IPS-18c (cell line): Measurements from ENCODE around the gene OR1A1.
"Not testable (repeated sequence)": the region's sequence is repeated elsewhere in the genome, so short reads cannot be mapped to it uniquely, and the experiment has no call there.

Source experiments
- H3K4me3 ChIP-seq: 2 replicates; pipeline ENCODE4 v1.7.0; 2013; ENCODE audit warnings: low read depth, mild to moderate bottlenecking, low read length, moderate library complexity; ENCODE audit not compliant: insufficient read depth
- H3K9me3 ChIP-seq: one replicate; pipeline ENCODE4 v1.6.1; 2013; ENCODE audit warnings: mild to moderate bottlenecking, low read length, moderate library complexity; ENCODE audit not compliant: control insufficient read depth, insufficient read depth

OR1A1 gene, protein sequence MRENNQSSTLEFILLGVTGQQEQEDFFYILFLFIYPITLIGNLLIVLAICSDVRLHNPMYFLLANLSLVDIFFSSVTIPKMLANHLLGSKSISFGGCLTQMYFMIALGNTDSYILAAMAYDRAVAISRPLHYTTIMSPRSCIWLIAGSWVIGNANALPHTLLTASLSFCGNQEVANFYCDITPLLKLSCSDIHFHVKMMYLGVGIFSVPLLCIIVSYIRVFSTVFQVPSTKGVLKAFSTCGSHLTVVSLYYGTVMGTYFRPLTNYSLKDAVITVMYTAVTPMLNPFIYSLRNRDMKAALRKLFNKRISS

DNA sequence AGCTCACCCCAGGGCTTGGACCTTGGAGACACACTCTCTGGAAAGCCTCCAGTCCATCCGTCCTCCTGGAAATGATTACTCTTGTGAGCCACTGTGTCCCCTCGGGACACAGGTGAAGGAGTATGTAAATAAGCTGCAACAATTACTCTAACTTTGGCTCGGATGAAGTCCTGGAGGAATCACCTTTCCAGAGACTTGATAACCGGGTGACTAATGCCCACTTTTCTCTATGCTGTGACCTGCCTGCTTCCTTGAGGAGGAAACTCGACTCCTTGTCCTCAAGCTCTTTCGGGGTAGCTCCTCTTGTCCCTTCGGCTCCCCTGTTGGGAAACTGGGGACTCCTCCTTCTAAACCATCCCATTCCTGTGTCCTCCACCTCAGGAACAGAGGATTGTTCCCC lies at the start of gene OR1A1:
Gene OR1A1, plus strand, starts transcription at position 301 of the 400 bp plus-strand sequence. CDS start 7,954 bp downstream, outside the sequence.
- Histone ChIP-seq H3K4me3 (no peak within 1 kb of the TSS), H3K9me3 (no peaks in the 10 kb centered on the region)

DNA sequence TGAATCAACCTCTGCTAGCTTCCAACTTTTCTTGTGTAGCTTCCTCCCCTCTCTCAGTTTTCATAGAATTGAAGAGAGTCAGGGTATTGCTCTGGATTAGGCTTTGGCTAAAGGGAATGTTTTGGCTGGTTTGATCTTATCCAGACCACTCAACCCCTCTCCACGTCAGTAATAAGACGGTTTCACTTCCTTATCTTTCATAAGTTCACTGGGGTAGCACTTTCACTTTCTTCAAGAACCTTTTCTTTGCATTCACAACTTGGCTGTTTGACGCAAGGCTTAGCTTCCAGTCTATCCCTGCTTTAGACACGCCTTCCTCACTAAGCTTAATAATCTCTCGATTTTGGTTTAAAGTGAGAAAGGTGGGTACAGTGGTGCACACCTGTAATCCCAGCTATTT lies 39.9 kb upstream of the OR1A1 start:
- H3K9me3 ChIP-seq = peaks cover 5% of the 10 kb centered on the region

DNA sequence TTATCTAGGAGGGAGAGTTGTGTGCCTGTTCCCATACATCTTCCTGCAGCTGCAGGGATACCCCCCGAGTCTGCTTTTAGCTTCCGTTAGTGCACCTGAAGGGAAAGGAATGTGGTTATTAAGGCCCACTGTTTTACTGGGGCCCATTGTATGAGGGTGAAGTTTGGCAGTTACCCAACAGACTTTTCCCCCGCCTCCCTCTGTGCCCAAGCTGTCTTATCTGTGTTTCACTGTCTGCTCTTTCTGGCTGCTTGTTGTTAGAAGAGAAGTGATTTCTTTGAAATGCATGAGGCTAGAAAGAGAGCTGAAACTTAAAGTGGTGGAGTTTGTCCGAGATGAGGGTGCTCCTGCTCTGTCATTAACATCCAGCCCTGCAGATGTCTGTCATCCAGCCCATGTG lies 17.5 kb upstream of the OR1A1 start:
- Histone ChIP-seq H3K4me3 (no peak overlapping the region), H3K9me3 (no peaks in the 10 kb centered on the region)

More for the DNA sequence above, 39.9 kb upstream of the OR1A1 start:
- no peak overlapping the region for H3K4me3 ChIP-seq

DNA sequence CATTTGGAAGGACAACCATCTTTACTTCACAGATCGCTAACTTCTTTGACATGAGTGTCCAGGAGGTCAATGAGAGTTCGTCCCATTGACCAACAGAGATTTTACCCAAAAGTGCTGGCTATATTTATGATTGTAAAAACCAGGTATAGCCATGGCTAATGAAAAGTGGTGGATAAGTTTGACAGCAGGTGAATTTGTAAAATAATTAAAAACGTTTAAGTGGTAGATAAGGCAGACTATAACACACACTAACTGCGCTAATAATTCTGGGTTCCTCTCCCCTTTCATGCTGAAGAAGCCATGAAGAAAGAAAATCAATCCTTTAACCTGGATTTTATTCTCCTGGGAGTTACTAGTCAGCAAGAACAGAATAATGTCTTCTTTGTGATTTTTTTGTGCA lies 10.2 kb upstream of the OR1A1 start, which contains the start of gene OR1A2:
Gene OR1A2, plus strand, starts transcription at position 301 of the 400 bp plus-strand sequence. Its CDS starts 0 bp downstream, at position 301.
- Histone ChIP-seq H3K9me3 (no peaks in the 10 kb centered on the region), H3K4me3 (no peak within 1 kb of the TSS)

DNA sequence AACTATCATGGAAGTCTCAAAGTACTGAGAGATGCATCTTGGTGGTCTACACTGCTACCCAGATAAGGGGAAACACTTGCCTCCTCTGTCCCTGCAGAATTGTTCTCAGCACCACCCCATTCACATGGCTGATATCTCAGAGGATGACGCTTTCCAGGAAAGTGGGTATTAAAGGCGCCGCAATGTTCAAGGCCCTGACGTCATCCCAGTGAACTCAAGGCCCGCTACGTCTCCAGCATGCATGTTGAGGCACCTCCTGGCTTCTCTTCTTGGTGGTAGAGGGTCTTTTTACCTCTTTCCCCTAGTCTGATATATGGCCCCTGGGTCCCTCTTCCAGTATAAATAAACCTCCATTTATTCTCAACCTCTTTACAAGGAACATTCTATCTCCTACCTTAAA lies 1.0 kb downstream of the OR1A1 start:
- H3K9me3 ChIP-seq = no peaks in the 10 kb centered on the region
- no peak overlapping the region for H3K4me3 ChIP-seq

DNA sequence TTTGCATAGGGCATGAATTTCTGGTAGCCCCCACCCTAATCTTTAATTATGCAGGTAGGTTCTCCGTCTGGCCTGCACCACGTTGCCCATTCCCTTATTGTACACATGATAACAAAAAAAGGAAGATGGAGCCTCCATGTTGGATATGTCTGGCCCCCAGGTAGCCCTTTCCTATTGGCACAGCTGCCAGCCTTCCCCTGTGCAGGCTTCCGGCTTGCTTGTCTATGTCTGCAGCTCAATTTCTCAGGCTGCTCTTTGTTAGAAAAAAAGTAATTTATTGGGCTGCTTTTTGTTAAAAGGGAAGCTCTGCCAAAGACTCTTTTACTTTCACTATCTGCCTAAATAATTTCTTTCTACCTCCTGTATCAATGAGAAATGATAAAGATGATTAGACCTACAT lies 5.5 kb downstream of the OR1A1 start:
- Histone ChIP-seq H3K4me3 (no peak overlapping the region), H3K9me3 (no peaks in the 10 kb centered on the region)

DNA sequence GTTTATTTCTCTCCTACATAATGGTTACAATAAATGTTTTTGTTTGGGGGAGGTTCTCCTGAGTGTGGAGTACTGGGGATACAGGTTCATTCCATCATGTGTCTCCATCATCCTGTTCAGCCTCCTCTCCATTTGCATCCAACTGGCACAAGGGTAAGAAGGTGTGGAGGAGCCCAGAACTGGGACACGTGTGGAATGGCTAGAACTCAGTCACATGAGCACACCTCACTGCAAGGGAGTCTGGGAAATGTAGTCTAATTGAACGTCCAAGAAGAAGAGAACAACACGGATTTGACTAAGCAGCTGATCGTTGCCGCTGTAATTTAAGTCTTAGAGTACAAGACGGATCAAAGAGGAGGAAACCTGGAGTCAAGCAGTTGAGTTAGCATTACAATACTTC lies 6.1 kb downstream of the OR1A1 start:
- Histone ChIP-seq H3K9me3 (no peaks in the 10 kb centered on the region), H3K4me3 (no peak overlapping the region)

DNA sequence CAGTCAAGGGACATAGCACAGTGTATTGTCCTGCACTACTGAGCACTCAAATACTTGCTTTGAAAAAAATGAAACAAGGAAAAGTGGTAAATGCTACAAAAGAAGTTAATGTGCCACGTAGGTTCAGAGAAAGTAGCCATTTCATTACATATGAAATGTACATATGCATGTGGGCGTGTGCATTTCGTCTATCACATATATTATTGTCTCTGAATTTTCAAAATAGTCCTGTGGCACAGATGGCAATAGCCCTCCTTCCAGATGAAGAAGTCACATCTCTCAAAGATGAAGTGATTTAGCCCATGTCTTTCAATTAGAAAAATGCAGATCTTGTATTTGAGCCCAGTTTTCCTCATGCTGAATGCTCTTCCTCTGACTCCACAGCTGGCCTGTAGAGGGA lies 12.5 kb downstream of the OR1A1 start:
- H3K4me3 ChIP-seq, H3K9me3 ChIP-seq: not testable (repeated sequence)

DNA sequence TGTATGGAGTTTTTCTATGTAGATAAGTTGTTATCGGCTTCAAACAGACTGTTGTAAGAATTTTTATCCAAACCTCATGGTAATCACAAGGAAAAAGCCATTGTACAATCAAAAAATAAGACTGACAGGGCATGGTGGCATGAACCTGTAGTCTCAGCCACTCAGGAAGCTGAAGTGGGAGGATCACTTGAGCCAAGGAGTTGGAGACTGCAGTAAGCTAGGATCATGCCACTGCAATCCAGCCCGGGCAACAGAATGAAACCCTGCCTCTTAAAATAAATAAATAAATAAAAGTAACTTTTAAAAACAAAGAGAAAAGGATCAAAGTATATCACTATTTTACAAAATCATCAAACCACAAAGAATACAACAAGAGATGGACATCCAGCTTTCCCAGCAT lies 14.4 kb downstream of the OR1A1 start:
- Histone ChIP-seq H3K4me3 (no peak overlapping the region), H3K9me3 (no peaks in the 10 kb centered on the region)

DNA sequence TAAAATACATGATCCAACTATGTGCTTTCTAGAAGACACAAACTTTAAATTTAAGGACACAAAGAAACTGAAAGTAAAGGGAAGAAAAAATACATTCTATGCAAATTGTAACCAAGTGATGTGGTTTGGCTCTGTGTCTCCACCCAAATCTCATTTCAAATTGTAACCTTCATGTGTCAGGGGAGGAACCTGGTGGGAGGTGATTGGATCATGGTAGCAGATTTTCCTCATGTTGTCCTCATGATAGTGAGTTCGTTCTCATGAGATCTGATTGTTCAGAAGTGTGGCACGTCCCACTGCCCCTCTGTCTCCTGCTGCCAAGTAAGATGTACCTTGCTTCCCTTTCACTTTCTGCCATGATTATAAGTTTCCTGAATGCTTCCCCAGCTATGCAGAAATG lies 15.0 kb downstream of the OR1A1 start:
- Histone ChIP-seq H3K9me3 (no peaks in the 10 kb centered on the region), H3K4me3 (no peak overlapping the region)

DNA sequence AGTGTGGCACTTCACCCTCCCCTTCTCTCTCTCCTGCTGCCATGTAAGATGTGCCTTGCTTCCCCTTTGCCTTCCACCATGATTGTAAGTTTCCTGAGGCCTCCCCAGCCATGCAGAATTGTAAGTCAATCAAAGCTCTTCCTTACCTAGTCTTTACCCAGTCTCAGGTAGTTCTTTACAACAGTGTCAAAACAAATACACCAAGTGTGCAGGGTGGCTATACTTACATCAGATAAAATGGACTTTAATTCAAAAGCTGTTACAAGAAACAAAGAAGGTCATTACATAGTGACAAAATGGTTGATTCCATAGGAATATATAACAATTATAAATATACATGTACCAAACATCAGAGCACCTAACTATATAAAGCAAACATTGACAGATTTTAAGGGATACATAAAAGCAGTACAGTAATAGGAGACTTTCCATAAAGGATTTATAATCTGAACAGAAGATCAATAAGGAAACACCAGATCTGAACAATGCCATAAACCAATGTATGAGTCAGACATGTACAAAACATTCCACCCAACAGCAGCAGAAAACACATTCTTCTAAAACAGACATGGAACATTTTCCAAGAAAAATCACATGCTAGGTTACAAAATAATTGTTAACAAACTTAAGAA lies 17.4 kb downstream of the OR1A1 start:
- H3K4me3 ChIP-seq, H3K9me3 ChIP-seq: not testable (repeated sequence)

DNA sequence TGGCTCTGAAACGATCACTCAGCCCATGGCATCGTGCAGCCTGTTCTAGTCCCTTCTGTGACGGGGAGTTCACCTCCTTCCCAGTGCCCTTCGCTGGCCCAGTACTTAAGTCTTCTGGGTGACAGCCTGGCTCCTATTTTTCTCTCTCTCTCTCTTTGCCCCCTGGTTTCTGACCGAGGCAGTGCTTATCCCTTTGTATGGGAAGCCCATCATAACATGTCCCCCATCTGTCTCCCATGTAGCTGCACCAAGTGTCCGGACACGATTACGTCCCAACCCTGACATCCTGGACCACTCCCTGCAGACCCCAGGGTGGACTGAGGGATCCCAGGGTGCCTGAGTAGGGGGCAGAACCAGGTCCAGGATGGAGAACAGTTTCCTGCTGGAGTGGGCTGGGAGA lies 24.8 kb downstream of the OR1A1 start:
- not testable (repeated sequence) for H3K4me3 ChIP-seq

DNA sequence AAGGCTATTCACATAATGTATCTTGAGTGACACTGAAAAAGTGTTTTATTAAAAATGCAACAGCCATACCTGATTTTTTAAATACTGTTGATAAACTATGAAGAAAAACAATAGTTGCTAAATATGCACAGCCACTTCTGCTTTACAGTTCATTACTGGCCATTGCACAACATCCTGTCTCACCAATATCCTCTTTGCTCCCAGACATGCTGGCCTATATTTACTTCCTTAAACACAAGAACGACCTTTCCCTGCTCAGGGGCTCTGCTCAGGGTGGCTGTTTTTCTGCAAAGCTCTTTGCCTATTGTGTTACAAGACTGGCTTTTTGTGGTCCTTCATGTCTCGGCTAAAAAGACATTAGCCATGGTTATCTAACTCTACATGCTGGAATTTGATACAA lies 31.2 kb downstream of the OR1A1 start:
- H3K9me3 ChIP-seq, H3K4me3 ChIP-seq: not testable (repeated sequence)

More for the DNA sequence above, 24.8 kb downstream of the OR1A1 start:
- not testable (repeated sequence) for H3K9me3 ChIP-seq

DNA sequence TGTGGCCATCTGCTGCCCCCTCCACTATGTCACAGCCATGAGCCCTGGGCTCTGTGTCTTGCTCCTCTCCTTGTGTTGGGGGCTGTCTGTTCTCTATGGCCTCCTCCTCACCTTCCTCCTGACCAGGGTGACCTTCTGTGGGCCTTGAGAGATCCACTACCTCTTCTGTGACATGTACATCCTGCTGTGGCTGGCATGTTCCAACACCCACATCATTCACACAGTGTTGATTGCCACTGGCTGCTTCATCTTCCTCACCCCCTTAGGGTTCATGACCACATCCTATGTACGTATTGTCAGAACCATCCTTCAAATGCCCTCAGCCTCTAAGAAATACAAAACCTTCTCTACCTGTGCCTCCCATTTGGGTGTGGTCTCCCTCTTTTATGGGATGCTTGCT lies 33.6 kb downstream of the OR1A1 start:
- H3K4me3 ChIP-seq, H3K9me3 ChIP-seq: not testable (repeated sequence)

DNA sequence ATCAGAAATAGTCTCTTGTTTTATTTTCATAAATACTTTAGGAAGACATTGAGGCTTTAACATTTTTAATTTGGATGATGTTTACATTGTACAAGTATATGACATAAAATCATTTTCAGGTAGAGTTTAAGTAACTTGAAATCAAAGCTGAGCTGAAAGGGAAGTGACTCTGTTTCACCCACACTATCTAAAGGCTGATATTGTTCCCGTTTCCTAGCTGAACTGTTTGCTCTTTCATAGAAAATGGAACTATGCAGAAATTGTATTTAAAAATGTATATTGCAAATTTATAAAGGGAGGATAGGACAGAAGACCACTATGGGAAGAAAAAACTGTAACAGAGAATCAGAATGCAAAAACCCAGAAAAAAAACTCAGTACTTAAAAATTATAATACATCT lies 37.4 kb downstream of the OR1A1 start:
- not testable (repeated sequence) for H3K9me3 ChIP-seq, H3K4me3 ChIP-seq

DNA sequence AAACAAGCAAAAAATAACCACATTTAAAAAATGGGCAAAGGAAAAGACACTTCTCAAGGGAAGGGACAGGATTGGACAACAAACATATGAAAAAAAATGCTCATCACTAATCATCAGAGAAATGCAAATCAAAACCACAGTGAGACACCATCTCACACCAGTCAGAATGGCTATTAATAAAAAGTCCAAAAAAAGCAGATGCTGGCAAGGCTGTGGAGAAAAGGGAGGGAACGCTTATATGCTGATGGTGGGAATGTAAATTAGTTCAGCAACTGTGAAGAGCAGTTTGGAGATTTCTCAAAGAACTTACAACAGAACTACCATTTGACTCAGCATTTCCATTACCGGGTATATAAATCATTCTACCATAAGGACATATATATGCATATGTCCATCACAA lies 41.5 kb downstream of the OR1A1 start:
- not testable (repeated sequence) for H3K4me3 ChIP-seq, H3K9me3 ChIP-seq

DNA sequence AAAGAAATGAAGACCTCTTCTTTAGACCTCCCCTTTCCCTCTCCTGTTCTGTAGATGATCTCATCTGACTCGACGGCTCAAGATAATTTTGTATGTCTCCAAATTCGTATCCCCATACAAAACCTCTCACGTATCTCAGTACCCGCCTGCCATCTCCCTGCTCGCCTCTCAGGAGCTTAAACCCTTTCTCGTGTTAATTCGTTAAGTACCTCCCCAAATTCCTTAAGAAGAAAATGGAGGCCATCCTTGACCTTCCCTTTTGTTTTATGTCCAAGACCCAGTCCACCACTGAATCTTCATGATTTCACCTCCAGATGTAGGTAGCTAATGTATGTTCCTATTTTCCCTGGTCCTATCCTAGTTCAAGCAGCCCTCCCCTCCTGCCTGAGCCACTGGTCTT lies 49.1 kb downstream of the OR1A1 start:
- H3K9me3 ChIP-seq = no peaks in the 10 kb centered on the region

DNA sequence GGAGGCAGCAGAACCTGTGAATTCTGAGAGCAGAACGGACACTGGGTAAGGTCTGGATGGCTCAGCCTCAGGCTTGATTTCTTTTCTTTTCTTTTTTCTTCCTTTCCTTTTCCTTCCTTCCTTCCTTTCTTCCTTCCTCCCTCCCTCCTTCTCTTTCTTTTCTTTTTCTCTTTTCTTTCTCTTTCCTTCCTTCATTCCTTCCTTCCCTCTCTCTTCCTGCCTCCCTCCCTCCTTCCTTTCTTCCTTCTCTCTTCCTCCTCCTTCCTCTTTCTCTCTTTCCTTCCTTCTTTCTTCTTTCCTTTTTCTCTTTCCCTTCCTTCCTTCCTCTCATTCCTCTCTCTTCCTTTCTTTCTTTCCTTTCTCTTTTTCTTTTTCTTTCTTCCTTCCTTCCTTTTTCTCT lies 52.7 kb downstream of the OR1A1 start:
- Histone ChIP-seq H3K9me3 (no peaks in the 10 kb centered on the region), H3K4me3 (no peak overlapping the region)

More for the DNA sequence above, 49.1 kb downstream of the OR1A1 start:
- no peak overlapping the region for H3K4me3 ChIP-seq

DNA sequence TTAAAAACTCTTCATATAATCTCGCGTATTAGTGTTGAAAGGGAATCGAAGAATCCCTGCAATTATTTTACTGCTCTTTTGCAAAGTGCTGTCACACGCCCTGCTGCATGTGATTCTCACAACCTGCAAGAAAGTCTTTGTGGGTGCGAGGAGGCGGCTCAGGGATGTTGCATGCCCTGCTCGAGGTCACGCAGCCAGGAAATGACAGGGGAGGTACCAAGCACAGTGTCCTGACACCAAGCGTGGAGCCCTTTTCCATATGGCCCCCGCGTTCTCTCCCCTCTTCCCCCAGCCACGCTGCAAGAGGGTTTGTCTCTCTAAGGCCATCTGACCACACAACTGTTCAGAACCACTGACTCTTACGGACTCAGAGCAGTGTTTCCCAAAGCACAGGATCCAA lies 53.1 kb downstream of the OR1A1 start:
- Histone ChIP-seq H3K9me3 (no peaks in the 10 kb centered on the region), H3K4me3 (no peak overlapping the region)
